Measurements from ENCODE around the gene DGKD.
A peak's percentile ranks its signal among the peaks of the same experiment; 100 is the strongest.

Gene DGKD

DNA sequence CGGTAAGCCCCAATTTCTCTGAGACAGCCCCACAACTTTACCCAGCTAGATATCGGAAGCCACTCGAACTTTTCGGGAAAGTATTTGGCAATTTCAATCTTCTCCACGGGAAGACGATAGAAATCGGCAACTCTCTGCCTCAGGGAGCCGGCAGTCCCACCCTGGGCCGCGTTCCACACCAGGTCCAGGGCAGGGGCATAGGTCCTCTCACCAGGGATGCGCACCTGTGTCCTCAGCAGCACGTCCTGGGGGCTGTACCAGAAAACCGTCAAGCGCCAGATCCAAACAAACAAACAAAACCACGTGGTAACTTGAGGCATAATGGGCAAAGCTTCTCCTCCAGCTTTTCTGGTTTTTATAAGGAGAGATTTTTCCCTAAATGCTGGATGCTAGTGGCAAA lies 131.4 kb downstream of the DGKD start:
- no peak for DNase-seq (ENCODE audit: low read depth, low spot score)
- H3K27ac ChIP-seq = peak overlapping the region; percentile 92

DNA sequence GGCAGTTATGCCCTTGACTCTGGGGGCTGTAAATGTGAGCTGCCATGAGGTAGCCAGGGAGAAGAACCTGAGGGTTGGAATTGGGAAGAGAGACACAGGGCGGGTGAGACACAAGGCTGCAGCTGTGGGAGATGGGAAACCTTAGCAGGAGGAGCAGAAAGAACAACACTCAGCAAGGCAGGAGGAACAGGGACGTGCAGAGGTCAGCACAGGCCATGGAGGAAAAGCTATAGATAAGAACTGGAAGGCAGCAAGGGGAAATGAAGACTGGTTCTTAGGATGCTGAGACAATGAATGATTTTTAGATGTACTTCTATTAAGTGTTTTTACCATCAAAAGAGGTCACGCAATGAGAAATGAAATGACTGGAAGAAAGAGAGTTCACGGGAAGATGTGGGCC lies 132.1 kb downstream of the DGKD start:
- H3K27ac ChIP-seq = peak overlapping the region; percentile 92
- DNase-seq (ENCODE audit: low read depth, low spot score) = no peak

DNA sequence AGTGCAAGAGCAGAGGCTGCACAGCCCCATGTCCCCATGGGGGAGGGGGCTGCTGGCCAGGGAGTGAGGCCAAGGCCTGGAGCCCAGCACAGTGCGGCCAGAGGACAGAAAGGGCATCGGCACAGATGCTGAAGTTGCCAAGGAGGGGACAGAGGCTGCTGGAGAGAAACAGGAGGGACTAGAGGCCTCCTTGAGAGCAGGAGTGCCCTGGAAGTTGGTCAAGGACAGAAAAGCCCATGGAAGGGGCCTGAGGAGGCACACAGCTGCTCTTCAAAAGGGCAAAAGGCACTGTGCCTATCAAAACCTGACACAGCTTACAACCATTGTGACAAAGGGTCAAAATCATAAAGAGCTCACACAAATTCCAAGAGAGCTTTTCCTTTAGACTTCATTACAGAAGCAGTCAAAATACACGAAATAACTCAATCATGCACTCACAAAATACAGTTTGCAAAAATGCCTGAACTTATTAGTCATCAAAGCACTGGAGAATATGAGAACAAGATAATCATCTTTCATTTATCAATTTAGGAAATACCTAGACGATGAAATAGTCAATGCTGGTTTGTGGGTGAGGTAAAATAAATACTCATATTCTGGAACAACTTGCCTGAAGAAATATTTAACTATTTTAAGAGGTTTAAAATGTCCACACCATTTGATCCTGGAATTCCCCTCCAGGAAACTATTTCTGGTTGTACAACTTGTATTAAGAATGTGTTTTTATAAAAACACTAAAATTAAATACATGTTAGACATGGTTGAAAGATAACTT lies 132.7 kb downstream of the DGKD start:
- DNase-seq (ENCODE audit: low read depth, low spot score) = peak; percentile 41
- H3K27ac ChIP-seq = peak overlapping the region; percentile 92

DNA sequence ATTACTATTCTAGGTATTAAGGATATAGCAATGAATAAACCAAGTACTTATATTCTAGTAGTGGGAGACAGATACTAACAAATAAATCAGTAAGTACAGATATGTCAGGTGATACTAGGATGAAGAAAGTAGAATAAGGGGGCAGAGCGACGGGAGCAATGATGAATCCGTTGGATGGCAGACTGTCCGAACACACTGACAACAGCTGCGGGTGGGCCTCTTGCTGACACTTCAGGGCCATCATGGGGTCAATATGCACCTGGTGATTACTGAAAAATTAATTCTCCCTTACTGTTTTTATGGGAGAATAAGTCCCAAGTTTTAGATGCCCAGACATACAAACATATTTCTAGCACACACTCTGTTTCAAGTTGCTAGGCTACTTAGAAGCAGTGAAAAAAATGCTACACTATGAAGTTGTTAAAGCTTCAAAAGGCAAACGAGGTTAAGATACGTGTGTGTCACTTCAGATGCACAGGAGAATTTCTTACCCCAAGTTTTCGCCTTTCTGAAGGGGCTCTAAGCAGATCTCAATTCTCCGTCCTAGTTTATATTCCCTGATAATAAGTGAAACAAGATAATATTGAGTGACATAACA lies 133.6 kb downstream of the DGKD start:
- peak overlapping the region; percentile 92 for H3K27ac ChIP-seq
- DNase-seq (ENCODE audit: low read depth, low spot score) = no peak

DNA sequence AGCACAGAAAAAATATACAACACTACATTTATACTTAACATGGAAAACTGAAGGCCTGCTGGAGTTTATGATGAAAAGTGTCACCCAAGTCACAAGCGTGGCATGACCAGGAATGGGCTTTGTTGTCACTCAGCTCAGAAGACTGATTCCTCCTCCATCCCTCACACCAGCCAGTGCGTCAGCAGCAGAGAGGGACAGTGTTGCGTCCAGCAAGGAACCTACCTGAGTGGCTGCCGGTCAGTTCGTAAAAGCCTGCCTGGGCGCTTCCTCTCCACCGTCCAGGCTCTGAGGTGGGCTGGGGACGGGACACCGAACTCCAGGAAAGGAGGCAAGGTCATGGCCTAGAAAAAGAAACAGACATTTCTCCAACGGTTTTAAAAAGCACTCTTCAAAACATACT lies 134.8 kb downstream of the DGKD start:
- H3K27ac ChIP-seq = peak overlapping the region; percentile 92
- no peak for DNase-seq (ENCODE audit: low read depth, low spot score)

- H3K27ac ChIP-seq = peak overlapping the region; percentile 92
- DNase-seq (ENCODE audit: low read depth, low spot score) = no peak
Observed at GRCh38 chr2:233489666-233490065, 135.4 kb downstream of the DGKD start.

DNA sequence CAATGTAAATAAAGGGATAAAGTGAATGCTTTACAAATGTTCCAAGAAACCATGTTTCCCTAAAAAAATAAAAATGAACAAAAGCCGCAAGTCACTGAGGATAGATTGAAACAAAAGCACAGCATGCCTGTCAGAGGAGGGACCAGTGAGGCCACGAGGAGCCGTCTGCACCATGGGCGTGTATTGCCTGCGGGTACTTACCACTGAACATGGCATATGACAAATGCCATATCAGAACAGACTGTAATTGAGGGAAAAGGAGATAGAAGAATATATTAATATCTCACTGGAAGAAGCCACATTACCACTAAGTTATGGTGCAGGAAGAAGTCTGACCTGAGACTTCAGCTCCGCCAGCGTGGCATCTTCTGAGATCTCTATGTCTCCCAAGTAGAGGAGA lies 136.5 kb downstream of the DGKD start:
- H3K27ac ChIP-seq = peak overlapping the region; percentile 92
- no peak for DNase-seq (ENCODE audit: low read depth, low spot score)

- no peak for DNase-seq (ENCODE audit: low read depth, low spot score)
- H3K27ac ChIP-seq = peak overlapping the region; percentile 92
Observed at GRCh38 chr2:233491326-233491725, 137.0 kb downstream of the DGKD start.

- DNase-seq (ENCODE audit: low read depth, low spot score) = peak; percentile 92
- peak overlapping the region; percentile 92 for H3K27ac ChIP-seq
Observed at GRCh38 chr2:233492078-233492477, 137.8 kb downstream of the DGKD start.

DNA sequence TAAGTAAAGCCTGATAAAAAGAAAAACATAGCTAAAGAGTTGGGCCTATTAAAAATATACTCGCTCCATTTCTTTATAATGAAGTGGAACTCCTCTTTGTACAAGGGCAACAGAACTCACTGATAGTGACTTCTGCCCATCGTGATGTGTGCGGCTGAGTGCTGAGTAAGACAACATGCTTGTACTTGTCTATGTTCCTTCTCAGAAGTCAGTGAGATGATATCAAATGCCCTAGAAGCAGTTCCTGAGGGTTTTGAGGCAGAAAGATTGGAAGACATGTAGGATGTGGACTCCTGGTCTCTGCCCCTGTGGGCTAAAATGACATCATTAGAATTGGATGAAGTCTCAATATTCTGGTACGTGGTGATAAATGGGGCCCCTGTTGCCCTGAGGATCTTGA lies 138.5 kb downstream of the DGKD start:
- DNase-seq (ENCODE audit: low read depth, low spot score) = peak; percentile 89
- H3K27ac ChIP-seq = peak overlapping the region; percentile 92

DNA sequence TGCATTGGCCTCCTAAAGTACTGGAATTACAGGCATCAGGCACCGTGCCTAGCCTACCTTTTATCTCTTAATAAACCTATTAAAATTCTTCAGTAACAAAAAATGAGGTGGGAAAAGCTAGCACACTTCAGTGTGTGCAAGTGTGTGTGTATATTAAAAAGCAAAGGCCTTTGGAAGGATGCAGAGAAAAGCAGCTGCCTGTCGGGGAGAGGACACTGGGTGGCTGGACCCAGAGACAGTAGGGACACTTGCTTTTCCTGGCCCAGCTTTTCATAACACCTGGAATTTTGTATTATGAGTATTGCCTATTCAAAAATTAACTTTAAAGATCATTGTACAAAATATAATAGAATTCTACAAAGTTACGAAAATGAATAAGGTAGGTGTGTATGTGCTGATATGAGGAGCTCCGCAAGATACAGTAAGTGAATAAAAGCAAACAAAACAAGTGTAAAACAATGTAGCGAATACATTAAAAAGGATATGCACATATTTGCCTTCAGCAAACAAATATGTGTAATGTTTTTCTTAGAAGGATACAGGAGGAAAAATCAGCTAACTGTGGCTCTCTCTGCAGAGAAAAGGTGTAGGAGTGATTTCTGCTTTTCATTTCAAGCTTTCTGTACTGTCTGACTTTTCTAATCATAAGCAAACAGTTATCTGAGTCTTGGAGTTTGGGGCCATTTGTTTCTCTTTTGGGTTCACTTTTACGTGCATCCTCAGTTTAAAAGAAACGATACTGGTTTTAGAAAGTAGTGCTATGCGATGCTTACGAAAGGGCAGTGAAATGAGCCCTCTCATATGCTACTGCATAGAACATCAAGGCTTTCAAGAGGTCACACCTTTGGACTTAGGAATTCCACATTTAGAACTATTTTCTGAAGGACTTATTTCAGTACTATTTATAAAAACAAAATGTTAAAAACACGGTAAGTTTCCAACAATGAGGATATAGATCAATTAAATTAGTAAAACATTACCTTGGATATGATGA lies 141.5 kb downstream of the DGKD start:
- no peak for DNase-seq (ENCODE audit: low read depth, low spot score)

DNA sequence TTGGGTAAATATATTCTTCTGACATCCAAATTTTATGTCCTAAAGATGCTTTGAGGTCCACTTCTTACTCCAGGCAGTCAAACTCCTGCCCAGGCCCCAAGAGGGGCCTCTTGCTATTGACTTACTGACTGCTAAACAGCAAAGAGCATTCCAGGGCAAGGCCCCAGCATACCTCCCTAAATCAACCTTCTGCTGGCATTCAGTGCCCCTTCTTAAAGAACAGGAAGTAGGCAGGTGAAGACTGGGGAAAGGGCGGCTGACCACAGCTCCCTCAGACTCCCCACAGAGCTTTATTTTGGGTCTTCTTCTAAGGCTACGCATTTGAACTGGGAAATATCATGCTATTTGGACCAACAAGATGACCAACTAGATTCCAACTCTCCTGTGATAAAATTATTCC lies 143.4 kb downstream of the DGKD start:
- H3K27ac ChIP-seq = no peak overlapping the region
- DNase-seq (ENCODE audit: low read depth, low spot score) = no peak

More for the DNA sequence above, 141.5 kb downstream of the DGKD start:
- no peak overlapping the region for H3K27ac ChIP-seq

- DNase-seq (ENCODE audit: low read depth, low spot score) = no peak
- H3K27ac ChIP-seq = no peak overlapping the region
Observed at GRCh38 chr2:233498126-233498525, 143.8 kb downstream of the DGKD start.

GRCh38 chr2:233499928-233500327 lies 145.6 kb downstream of the DGKD start:
- H3K27ac ChIP-seq = no peak overlapping the region
- DNase-seq (ENCODE audit: low read depth, low spot score) = no peak

GRCh38 chr2:233501198-233502076 lies 147.1 kb downstream of the DGKD start:
- no peak overlapping the region for H3K27ac ChIP-seq
- DNase-seq (ENCODE audit: low read depth, low spot score) = no peak

GRCh38 chr2:233503481-233503880 lies 149.2 kb downstream of the DGKD start:
- H3K27ac ChIP-seq = no peak overlapping the region
- DNase-seq (ENCODE audit: low read depth, low spot score) = no peak

DNA sequence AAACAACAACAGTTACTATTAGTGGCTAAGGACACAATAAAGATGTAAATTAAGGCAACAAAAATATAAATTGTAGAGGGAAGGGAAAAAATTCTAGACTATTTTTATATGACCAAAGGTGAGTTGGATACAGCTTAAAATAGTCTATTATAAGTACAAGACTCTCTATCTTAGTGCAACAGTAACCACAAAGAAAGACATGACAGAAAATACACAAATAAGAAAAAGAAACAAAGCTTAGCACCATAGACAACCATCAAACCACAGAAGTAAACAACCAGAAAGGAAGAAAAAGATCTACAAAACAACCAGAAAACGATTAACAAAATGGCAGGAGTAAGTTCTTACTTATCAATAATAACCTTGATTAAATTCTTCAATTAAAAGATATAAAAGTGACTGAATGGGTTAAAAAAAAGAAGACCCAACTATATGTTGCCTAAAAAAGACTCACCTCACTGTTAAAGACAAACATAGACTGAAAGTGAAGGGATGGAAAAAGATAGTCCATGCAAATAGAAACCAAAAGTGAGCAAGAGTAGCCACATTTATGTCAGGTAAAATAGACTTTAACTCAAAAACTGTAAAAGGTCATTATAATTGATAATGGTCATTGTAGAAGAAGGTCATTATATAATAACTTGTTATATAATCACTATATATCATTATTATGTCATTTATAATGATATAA lies 149.8 kb downstream of the DGKD start:
- DNase-seq (ENCODE audit: low read depth, low spot score) = no peak
- no peak overlapping the region for H3K27ac ChIP-seq

- DNase-seq (ENCODE audit: low read depth, low spot score) = no peak
- H3K27ac ChIP-seq = no peak overlapping the region
Observed at GRCh38 chr2:233513953-233514655, 159.8 kb downstream of the DGKD start.
